GM19397 (cell line): Measurements from ENCODE around the gene SH3BP5.

ENCODE experiments used
- ATAC-seq: cut with Tn5 transposase; IDR thresholded peaks from one replicate; pipeline ENCODE4 v1.9.1; 2021; ENCODE audit warnings: mild to moderate bottlenecking, moderate library complexity; ENCODE audit not compliant: unreplicated experiment

Gene SH3BP5

GRCh38 chr3:15206662-15207576, 125.5 kb downstream of the SH3BP5 start:
- no peak for ATAC-seq

- peak; percentile 93 for ATAC-seq
These were observed 126.3 kb downstream of the SH3BP5 start, which contains the start of gene CAPN7 for GRCh38 chr3:15205934-15206661. Gene CAPN7 (plus strand): TSS chr3:15206246. CDS start chr3:15206496, 250 bp downstream.

DNA sequence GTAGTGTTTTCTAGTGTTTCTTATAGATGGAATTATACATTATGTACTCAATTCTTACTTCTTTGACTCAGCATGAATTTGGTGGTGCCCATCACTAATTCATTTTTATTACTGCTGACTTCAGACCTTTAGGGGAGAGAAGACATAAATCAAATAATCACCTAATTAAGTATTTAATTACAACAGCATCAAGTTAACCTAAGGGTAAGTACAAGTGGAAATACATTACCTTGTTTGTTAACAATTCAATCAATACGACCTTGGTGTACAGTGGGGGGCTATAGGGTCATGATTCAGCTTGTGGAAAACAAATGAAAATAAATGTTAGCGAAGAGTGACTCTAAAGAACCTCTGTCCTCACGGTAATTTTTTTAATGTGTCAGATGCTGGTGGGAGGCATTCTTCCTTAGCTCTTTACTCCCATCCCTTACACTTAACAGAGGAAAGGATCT, 126.9 kb downstream of the SH3BP5 start:
- no peak for ATAC-seq
